Sigmoid colon (tissue), 4 donors: ENCODE results near the gene RPP14.

Source experiments
- EP300 ChIP-seq, 4 donors: sonication (generic); formaldehyde crosslinking; IDR thresholded peaks; one replicate each; pipeline ENCODE4 v1.6.1; 2017; ENCODE audit warnings: antibody characterized with exemption in 4 of 4
- POLR2A ChIP-seq, 2 donors: fragments of 450-650 bp; IDR thresholded peaks; one replicate each; pipeline ENCODE4 v1.6.1; 2016; ENCODE audit warnings: antibody characterized with exemption in 2 of 2, mild to moderate bottlenecking in 2 of 2, moderate library complexity in 2 of 2
- TF ChIP-seq, protein P1 (sequence below), 4 experiments: fragments of 450-650 bp in 3 of 4; fragments of 200-600 bp in 1 of 4; IDR thresholded peaks; one replicate each; pipeline ENCODE4 v1.5.1; 2016 to 2019; ENCODE audit warnings: antibody characterized with exemption in 4 of 4, mild to moderate bottlenecking in 3 of 4, moderate library complexity in 2 of 4

DNA sequence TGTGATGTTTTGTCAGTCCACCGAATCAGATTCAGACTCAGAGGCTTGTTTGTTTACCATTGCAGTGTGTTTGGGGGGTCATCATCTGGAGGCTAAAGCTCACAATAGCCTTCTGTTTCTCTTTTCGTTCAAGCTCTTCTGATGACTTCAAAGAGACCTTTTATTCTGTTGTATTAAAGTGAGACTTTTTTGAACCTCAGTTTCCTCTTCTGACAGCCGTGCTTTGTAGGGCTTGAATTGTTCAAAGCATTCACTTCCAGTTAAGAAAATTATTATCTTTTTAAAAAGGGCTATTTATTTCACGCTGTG is 27.9 kb downstream of the RPP14 start:
- TF ChIP-seq, protein P1, sequence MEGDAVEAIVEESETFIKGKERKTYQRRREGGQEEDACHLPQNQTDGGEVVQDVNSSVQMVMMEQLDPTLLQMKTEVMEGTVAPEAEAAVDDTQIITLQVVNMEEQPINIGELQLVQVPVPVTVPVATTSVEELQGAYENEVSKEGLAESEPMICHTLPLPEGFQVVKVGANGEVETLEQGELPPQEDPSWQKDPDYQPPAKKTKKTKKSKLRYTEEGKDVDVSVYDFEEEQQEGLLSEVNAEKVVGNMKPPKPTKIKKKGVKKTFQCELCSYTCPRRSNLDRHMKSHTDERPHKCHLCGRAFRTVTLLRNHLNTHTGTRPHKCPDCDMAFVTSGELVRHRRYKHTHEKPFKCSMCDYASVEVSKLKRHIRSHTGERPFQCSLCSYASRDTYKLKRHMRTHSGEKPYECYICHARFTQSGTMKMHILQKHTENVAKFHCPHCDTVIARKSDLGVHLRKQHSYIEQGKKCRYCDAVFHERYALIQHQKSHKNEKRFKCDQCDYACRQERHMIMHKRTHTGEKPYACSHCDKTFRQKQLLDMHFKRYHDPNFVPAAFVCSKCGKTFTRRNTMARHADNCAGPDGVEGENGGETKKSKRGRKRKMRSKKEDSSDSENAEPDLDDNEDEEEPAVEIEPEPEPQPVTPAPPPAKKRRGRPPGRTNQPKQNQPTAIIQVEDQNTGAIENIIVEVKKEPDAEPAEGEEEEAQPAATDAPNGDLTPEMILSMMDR (IDR thresholded peaks at IDR 0.05), result no peak
- TF ChIP-seq EP300 (IDR thresholded peaks at IDR 0.05) (no peak), POLR2A (IDR thresholded peaks at IDR 0.05) (no peak)
